ENCODE results near the gene PRM1.
A peak's percentile ranks its signal among the peaks of the same experiment; 100 is the strongest.
"Not testable (repeated sequence)": the region's sequence is repeated elsewhere in the genome, so short reads cannot be mapped to it uniquely, and the experiment has no call there.

PRM1 gene

DNA sequence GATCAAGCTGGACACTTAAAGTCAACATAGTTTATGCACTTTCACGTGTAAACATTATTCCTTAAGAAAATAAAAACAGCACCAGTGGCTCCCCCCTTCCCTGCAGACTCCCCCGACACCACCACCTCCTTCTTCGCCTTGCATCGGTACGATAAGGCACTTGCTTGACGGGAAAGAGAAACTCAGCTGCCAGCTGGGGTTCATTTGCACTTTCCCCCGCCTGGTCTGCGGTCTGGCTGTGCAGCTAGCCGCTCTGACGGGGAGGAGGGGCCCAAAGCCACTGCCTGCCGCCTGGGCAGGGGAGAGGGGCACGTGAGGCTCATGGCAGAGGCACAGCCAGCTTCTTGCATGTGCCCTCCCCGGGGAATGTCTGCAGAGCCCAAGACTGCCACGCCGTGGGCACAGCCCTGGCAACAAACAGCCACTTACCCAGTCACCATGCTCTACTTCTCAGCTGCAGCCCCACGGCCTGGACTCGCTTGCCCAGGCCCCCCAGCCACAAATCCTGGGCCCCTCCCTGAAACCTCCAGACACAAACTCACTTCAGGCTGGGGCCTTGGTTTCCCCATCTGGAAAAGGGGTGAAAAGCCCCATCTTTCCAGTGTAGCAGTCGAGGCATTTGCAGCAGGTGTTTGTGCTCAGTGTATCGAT lies 16.5 kb upstream of the PRM1 start:
- peak; percentile 63 for DNase-seq (ENCODE audit: low read depth)

DNA sequence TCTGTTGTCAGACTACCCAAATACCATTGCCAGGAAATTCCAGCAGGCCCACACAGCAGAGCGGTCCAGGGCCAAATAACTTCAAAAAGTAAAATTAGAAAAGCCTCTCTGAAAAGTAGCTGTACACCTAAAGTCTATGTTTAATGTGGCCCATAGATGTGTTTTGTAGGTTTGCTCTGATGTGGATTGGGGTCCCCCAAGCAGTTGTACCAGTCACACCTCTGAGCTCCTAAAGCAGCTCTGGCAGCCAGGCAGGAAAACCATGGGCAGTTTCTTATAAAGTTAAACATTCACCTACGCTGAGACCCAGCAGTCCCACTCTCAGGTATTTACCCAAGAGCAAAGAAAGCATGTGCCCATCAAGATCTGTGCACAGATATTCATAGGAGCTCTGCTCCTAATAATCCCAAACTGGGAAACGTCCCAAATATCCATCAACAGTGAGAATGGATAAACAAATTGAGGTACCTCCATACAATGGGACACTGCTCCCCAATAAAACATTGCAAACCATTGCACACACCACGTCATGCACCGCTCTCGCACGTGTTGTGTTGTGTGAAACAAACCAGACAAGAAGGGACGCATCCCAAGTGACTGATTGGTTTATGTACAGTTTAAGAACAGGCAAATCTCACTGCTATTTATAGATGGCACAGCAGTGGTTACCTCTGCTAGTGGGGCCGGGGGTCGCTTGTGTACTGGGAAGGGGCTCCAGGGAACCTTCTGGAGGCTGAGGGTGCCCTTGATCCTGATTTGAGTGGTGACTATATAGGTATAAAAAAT lies 15.8 kb upstream of the PRM1 start:
- DNase-seq (ENCODE audit: low read depth), result no peak

DNA sequence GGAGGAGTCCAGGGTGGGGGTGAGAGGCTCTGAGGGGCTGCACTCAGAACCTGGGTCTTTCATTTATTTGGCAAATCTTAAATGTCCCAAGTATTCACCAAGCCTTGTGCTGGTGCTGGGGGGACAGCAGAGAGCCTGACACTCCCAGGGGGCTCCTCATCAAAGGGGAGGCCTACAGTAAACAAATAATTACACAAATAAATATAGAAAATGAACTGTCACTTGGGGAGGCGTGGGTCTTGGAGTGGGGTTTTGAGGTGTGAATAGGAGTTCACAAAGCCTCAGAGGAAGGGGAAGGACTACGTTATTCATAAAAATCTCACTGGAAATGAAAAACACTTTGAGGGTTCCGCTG lies 15.2 kb upstream of the PRM1 start:
- DNase-seq (ENCODE audit: low read depth), result no peak

DNA sequence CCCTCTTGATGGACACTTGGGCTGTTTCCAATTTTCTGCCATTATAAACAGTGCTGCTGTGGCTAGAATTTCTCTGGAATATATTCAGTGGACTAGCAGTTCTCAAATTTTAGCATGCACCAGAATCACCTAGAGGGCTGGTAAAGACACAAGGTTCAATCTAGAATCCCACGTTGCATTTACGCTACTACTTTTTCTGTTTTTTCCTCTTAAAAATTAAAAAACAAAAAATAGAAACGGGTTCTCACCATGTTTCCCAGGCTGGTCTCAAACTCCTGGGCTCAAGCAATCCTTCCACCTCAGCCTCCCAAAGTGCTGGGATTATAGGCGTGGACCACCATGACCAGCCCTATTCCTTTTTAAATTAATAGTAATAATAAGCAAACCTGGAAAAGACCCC lies 14.5 kb upstream of the PRM1 start:
- DNase-seq (ENCODE audit: low read depth), result no peak

DNA sequence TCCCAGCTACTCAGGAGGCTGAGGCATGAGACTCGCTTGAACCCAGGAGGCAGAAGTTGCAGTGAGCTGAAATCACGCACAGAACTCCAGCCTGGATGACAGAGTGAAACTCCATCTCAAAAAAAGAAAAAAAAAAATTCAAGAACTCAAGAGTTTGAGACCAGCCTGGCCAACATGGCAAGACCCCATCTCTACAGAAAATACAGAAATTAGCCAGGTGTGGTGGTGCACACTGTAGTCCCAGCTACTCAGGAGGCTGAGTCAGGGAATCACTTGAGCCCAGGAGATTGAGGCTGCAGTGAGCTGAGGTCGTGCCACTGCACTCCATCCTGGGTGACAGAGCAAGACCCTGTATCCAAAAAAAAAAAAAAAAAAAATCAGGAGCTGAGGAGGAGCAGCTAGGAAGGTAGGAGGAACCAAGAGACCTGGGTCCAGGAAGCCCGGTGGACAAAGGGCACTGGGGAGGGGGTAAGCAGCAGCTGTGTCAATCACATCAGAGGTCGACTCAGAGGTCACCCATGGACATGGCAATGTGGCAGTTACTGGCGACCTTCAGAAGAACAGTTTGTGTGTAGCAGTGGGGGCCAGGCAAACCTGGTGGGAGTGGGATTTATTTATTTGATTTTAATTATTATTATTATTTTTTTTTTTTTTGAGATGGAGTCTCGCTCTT lies 11.1 kb upstream of the PRM1 start:
- DNase-seq (ENCODE audit: low read depth), result no peak

DNA sequence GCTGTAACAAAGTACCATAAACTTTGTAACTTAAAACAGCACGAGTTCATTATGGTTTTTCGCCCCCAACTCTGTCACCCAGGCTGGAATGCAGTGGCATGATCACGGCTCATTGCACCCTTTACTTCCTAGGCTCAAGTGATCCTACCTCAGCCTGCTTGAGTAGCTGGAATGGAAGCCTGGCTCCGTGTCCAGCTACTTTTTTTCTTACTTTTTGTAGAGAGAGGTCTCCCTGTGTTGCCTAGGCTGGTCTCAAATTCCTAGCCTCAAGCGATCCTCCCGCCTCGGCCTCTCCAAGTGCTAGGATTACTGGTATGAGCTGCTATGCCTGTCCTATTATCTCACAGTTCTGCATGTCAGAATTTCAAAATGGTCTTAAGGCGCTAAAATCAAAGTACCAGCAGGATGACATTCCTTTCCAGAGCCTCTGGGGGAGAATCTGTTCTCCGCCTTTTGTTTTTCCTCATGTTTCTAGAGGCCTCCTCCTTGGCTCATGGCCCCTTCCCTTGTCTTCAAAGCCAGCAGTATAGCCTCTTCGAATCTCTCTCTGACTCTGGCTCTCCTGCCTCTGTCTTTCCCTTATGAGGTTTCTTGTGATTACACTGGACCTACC lies 10.1 kb upstream of the PRM1 start:
- no peak for DNase-seq (ENCODE audit: low read depth)

DNA sequence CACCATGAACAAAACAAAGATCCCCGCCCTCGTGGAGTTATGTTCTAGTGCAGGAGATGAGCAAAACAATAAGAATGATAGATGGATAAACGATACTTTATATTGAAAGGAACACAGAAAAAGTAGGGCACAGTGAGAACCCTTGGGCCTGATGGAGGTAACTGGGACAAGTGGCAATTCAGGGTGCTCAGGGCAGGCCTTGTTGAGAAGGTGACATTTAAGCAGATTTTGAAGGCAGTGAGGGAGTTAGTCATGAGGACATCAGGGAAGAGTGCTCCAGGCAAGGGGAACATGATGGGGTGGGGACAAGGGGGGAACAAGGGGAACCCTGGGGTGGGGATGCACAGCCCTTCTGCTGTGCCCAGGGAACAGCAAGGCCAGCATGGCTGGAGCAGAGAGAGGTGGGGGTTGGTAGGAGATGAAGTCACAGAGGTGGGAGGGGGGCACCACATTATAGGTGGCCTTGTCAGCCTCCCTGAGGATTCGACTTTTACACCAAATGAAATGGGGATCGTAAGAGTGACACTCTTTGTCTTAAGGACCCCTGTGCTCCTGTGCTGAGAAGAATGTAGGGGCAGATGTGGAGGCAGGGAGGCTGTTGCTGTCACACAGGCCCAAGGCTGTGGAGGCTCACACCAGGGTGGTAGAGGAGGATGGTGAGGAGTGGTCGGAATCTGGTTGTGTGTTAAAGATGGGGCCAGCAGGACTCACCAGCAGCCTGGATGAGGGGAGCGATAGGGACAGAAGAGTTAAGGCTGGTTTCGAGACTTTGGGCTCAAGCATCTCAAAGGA lies 9.2 kb upstream of the PRM1 start:
- DNase-seq (ENCODE audit: low read depth), result no peak

DNA sequence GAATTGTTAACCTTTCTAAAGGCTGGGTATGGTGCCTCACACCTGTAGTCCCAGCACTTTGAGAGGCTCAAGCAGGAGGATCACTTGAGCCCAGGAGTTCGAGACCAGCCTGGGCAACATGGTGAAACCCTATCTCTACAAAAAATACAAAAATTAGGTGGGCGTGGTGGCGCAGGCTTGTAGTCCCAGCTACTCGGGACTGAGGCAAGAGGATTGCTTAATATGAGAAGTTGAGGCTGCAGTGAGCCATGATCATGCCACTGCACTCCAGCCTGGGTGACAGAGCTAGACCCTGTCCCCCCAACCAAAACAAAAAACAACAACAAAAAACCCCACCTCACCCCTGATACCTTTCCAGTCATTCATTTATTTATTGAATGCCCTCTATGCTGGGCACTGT lies 8.6 kb upstream of the PRM1 start:
- not testable (repeated sequence) for DNase-seq (ENCODE audit: low read depth)

DNA sequence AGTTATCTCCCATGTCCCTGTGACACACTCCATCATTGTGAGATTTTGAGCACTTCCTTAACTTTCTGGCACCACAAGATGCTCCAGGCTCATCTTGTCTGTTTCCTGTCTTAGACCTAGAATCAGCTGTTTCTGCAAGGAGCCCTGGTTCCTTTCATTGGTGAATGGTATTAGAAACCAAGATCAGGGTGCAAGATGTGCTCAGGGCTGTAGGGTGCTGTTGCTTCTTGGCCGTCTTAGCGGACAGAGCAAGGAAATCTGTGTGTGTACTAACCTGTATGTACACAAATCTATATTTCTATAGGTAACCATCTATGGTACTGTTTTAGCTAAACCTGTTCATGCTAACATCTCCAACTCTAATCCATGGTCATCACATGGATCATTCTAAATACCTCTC lies 8.1 kb upstream of the PRM1 start:
- no peak for DNase-seq (ENCODE audit: low read depth)

DNA sequence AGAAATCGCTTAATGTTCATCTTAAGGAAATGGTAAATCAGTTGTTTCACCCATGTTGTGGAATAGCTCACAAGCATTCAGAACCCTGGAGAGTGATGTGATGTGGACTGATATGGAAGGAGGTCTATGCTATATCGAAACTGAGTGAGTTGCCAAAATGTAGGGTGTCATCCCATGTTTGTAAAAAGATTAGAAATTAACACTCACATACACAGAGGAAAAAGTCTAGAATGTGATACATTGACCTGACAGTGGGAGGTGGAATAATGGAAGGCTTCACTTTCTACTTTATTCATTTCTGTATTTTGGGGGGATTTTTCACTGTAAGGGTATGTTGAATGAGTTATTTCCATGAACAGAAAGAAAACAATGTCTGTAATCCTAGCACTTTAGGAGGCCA lies 4.7 kb upstream of the PRM1 start:
- DNase-seq (ENCODE audit: low read depth), result no peak

DNA sequence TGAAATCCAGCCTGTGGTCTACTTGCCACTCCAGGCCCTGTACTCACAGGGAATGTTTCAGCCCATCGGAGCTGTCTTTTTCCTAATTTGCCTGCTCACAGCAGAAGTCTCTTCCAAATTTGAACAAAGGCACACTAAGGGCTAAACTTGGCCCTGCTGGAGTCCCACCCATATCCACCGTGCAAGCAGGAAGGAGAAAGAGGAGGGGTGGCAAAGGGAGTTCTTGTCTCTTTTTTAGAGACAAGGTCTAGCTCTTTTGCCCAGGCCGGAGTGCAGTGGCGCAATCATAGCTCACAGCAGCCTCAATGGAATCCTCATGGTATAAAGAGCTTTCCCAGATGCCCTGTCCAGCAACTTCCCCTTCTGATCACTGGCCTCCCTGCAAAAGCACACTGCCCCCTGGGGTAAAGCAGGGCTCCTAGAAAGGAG lies 2.7 kb upstream of the PRM1 start:
- peak; percentile 40 for DNase-seq (ENCODE audit: low read depth)

DNA sequence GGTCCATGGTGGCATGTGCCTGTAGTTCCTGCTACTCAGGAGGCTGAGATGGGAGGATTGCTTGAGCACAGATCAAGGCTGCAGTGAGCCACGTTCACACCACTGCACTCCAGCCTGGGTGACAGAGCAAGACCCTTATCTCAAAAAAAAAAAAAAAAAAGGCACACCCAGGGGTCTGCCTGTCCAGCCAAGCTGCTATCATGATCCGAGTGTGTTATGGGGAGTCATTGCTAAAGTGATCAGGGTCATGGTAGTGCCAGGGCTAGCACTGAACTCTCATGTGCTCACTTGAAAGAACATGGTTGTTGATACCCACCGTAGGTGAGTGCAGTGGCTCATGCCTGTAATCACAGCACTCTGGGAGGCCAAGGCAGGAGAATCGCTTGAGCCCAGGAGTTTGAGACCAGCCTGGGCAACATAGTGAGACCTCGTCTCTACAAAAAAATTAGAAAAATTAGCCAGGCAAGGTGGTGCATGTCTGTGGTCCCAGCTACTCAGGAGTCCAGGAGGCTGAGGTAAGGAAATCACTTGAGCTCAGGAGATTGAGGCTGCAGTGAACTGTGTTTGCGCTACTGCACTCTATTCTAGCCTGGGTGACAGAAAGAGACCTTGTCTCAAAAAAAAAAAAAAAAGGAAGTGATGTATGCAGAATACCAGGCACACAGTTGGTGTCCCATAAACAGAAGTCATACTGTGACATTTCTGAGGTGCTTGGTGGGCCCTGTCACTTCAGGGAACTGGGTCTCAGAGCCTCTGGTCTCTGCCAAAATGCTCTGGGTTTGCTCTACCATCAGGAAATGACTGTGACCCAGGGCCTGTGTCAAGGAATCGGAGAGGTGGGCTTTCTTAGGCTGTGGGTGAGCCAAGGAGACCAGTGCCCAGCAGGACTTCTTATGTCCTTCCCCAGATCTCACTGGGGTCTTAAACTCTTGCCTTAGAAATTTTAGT lies 2.2 kb downstream of the PRM1 start:
- DNase-seq (ENCODE audit: low read depth), result no peak

DNA sequence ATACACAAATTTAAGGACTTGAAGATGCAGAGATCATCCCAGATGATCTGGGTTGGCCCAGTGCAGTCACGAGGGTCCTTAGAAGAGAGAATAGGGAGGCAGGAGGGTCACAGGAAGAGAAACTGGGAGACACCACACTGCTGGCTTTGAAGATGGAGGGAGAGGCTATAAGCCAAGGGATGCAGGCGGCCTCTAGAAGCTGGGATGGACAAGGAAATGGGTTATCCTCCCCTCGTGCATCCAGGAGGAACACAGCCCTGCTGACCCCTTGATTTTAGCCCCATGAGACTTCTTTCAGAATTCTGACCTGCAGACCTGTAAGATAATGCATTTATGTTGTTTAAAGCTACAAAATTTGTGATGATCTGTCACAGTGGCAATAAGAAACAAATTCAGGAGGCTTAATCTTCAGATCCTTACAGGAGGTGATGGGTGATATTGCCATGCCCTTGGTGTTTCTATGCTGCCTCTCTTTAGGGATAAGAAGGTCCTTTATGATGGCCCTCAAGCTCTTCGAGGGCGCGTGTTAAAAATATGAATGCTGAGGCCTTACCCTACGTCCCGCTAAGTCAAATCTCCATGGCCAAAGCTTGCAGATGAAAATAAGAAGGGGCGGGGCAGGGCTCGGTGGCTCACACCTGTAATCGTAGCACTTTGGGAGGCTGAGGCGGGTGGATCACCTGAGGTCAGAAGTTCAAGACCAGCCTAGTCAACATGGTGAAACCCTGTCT lies 3.4 kb downstream of the PRM1 start:
- DNase-seq (ENCODE audit: low read depth), result no peak

DNA sequence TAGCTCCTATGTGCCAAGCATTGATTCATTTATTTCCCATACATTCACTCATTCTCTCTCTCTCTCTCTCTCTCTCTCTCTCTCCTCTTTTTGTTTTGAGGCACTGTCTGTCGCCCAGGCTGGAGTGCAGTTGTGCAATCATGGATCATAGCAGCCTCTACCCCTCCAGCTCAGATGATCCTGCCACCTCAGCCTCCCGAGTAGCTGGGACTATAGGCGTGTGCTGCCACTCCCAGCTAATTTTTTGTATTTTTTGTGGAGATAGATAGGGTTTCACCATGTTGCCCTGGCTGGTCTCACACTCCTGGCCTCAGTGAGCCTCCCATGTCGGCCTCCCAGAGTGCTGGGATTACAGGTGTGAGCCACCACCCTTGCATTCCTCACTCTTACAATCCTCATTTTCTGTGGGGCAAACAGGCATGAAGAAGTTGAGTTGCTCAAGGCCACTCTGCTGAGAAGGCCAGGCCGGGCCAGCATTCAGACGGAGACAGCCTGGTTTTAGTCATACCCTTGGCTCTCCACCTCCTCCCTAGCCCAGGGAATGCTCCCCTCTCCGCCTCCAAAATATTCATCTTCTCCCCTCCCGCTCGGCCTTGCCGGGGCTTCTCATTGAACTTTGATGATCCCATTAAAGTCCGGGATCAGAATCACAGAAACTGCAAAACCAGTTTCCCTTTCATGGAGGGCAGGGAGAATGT lies 4.1 kb downstream of the PRM1 start:
- DNase-seq (ENCODE audit: low read depth), result no peak

DNA sequence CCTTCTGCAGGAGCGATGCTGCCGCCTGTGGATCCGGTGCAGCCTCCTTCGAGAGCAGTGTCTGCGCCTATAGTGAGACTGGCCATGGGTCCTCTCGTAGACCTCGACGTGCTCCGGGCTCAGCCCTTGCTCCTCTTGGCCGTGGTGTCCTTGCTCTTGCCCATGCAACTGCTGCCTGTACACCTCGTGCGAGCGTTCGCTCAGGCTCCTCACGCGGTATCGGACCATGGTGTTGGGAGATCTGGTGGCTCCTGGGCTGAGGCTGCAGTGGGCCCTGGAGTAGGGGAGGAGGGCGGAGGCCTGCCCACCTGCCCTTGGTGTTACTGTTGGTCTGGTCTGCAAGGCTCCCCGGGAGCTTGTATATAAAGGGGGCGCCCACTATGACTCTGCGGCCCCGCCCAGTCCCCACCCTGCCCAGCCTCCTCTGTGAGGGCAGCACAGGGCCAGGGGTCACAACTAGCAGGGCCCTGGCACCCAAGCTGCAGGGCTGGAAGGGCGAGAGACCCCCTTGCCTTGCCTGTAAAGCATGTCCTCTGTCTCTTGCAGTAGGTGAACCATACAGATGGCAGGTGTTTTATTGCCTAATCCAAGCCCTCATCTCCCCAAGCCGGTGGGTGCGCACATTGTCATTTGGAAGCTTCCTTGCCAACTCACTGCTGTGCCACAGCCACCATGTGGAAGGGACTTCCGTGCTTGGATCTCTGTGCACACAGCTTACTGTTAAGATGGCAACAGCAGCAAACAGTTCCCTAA lies 4.8 kb downstream of the PRM1 start, which contains the start of gene PRM2:
TSS of gene PRM2 (minus strand) at position 338 of the 753 bp plus-strand sequence. CDS start at position 228, 110 bp downstream.
- DNase-seq (ENCODE audit: low read depth), result no peak

DNA sequence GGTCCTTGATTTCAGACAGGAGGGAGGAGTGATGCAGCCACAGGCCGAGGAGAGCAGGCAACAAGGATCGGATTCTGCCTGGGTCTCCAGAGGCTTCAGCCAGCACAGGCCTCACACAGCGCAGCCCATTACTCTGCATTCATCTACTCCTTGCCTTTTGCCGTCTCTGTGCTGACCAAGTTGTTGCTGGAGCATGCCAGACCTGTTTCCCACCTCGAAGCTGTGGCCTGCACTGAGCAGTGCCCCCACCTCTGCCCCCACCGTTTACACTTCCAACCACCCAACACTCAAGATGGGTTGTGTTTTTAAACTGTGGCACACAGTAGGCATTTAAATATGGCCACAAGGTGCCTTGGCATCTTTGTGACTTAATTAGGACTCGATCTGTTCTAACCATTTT lies 6.2 kb downstream of the PRM1 start:
- no peak for DNase-seq (ENCODE audit: low read depth)

DNA sequence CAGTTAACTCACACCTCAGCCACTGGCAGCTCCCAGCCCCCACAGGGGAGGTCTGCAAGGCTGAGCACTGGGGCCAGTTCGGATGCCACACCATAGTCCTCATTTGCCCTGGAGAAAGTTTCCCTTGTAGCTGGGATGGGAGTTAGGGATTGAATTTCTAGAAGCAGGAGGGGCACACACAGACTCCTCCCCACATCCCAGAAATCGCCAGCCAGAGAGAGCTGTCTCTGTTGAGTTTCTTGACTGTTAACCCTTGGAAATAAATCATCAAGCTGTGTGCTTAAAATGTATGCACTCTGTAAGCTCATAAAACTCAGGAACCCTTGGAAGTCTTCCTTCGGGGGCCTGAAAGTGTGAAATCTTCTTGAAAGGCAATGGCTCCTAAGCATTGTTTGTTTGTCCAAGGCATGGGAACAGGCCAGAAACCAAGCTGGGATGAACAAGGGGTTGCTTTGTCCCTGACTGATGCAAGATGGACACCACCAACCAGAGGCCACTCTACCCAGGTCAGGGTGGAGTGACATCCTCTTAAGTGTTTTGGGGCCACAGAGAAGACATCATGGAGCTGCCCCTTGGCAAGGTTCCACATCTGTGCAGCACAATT lies 7.3 kb downstream of the PRM1 start:
- DNase-seq (ENCODE audit: low read depth), result peak; percentile 48

All from EH (cell line).